SK-N-SH (cell line): Measurements from ENCODE around the gene ACOX2. TPM values are rescaled to one million over a fixed set of nuclear protein-coding genes. Genes with fewer than 3 reads are reported as not detected.
A peak's percentile ranks its signal among the peaks of the same experiment; 100 is the strongest.
"Not testable (repeated sequence)": the region's sequence is repeated elsewhere in the genome, so short reads cannot be mapped to it uniquely, and the experiment has no call there.

Experiments used
- CTCF ChIA-PET: fragments of 300-600, 350-600 bp; formaldehyde crosslinking; extraction: SDS; loops from one replicate; lab custom pipeline; 2021; lab: Yijun Ruan, JAX
- POLR2A ChIA-PET: fragments of 350-600 bp; sonication (Branson Sonifier 250); formaldehyde crosslinking; extraction: SDS; loops from one replicate; lab custom pipeline; 2020; ENCODE audit warnings: antibody characterized with exemption, inconsistent platforms; lab: Yijun Ruan, JAX
- DNase-seq: peaks from one replicate; pipeline ENCODE4 v3.0.0; 2012
- H2AFZ ChIP-seq: fragments of 200-600 bp; sonication (generic); 2 replicates; pipeline ENCODE4 v1.8.1; 2016; ENCODE audit warnings: antibody characterized with exemption, mild to moderate bottlenecking, low read depth
- H3F3A ChIP-seq: fragments of 200-600 bp; sonication (generic); replicated peaks from 2 replicates; pipeline ENCODE3; 2016; ENCODE audit warnings: antibody characterized with exemption, mild to moderate bottlenecking; ENCODE audit not compliant: insufficient read depth
- H3K27ac ChIP-seq, 2 experiments: fragments of 200-500 bp in 1 of 2; fragments of 200-600 bp in 1 of 2; sonication (Bioruptor generic) in 1 of 2; sonication (generic), shearing (Covaris generic) in 1 of 2; 2 replicates each; pipeline versions ENCODE4 v1.5.1 to v1.6.1; 2014 to 2016; ENCODE audit warnings: low read depth in 2 of 2, inconsistent platforms in 1 of 2, low read length in 1 of 2, mild to moderate bottlenecking in 1 of 2, mixed read lengths in 1 of 2
- H3K27me3 ChIP-seq: fragments of 200-600 bp; sonication (generic), shearing (Covaris generic); 2 replicates; pipeline ENCODE4 v1.6.1; 2016; ENCODE audit warnings: mixed run types; ENCODE audit not compliant: insufficient read depth
- H3K36me3 ChIP-seq, 2 experiments: fragments of 200-500 bp in 1 of 2; fragments of 200-600 bp in 1 of 2; sonication (Bioruptor generic) in 1 of 2; sonication (generic) in 1 of 2; replicated peaks in 1 of 2; 2 replicates each; pipeline versions ENCODE3 to v1.5.1; 2014 to 2016; ENCODE audit warnings: low read length in 1 of 2, mild to moderate bottlenecking in 1 of 2; ENCODE audit not compliant: insufficient read depth in 2 of 2, control insufficient read depth in 1 of 2
- H3K4me1 ChIP-seq, 2 experiments: fragments of 200-500 bp in 1 of 2; fragments of 200-600 bp in 1 of 2; sonication (Bioruptor generic) in 1 of 2; sonication (generic), shearing (Covaris generic) in 1 of 2; 2 replicates each; pipeline versions ENCODE4 v1.5.1 to v1.6.1; 2014 to 2016; ENCODE audit warnings: low read depth in 1 of 2, low read length in 1 of 2, mixed run types in 1 of 2; ENCODE audit not compliant: insufficient read depth in 2 of 2, control insufficient read depth in 1 of 2
- H3K4me2 ChIP-seq: fragments of 200-600 bp; sonication (generic), shearing (Covaris generic); 2 replicates; pipeline ENCODE4 v1.6.1; 2017; ENCODE audit warnings: mixed run types
- H3K4me3 ChIP-seq, 2 experiments: fragments of 200-500 bp in 1 of 2; fragments of 200-600 bp in 1 of 2; sonication (Bioruptor generic) in 1 of 2; sonication (generic), shearing (Covaris generic) in 1 of 2; 2 replicates each; pipeline versions ENCODE4 v1.5.1 to v1.8.1; 2014 to 2016; ENCODE audit warnings: low read depth in 2 of 2, inconsistent platforms in 1 of 2, low read length in 1 of 2, mild to moderate bottlenecking in 1 of 2, mixed read lengths in 1 of 2, moderate library complexity in 1 of 2
- H3K79me2 ChIP-seq: fragments of 200-600 bp; sonication (generic); 2 replicates; pipeline ENCODE4 v1.8.1; 2017; ENCODE audit warnings: mild to moderate bottlenecking; ENCODE audit not compliant: insufficient read depth
- H3K9ac ChIP-seq: fragments of 200-600 bp; sonication (generic); 2 replicates; pipeline ENCODE4 v1.6.1; 2017; ENCODE audit warnings: mixed run types
- H3K9me2 ChIP-seq: fragments of 200-600 bp; sonication (generic); 2 replicates; pipeline ENCODE4 v1.6.1; 2017; ENCODE audit warnings: mixed run types
- H3K9me3 ChIP-seq: fragments of 200-600 bp; sonication (generic); 2 replicates; pipeline ENCODE4 v1.6.1; 2017; ENCODE audit warnings: mixed run types, mild to moderate bottlenecking, moderate library complexity
- H4K20me1 ChIP-seq: fragments of 200-600 bp; sonication (generic); 2 replicates; pipeline ENCODE4 v1.6.1; 2017; ENCODE audit warnings: mild to moderate bottlenecking, mixed run types; ENCODE audit not compliant: insufficient read depth
- CHD2 ChIP-seq: fragments of 150-350 bp; IDR thresholded peaks from 2 replicates; pipeline ENCODE4 v1.6.1; 2018; ENCODE audit warnings: low read length; ENCODE audit not compliant: partially characterized antibody
- CTCF ChIP-seq: fragments of 200-600 bp; sonication (generic); IDR thresholded peaks from 2 replicates; pipeline ENCODE4 v1.6.1; 2017; ENCODE audit warnings: antibody characterized with exemption, mild to moderate bottlenecking, moderate library complexity
- EP300 ChIP-seq, 2 experiments: IDR thresholded peaks; 2 replicates each; pipeline versions ENCODE4 v1.4.0 to v1.6.1; 2012; ENCODE audit warnings: borderline replicate concordance in 1 of 2, low read depth in 1 of 2, low read length in 1 of 2
- FOSL2 ChIP-seq: IDR thresholded peaks from 2 replicates; pipeline ENCODE4 v1.4.0; 2012; ENCODE audit warnings: low read depth, mild to moderate bottlenecking, moderate library complexity, borderline replicate concordance
- FOXJ3 ChIP-seq: sonication (generic); formaldehyde crosslinking; IDR thresholded peaks from 2 replicates; pipeline ENCODE4 v1.5.1; 2020; ENCODE audit warnings: mild to moderate bottlenecking, missing genetic modification reagents
- POLR2AphosphoS5 ChIP-seq: IDR thresholded peaks from 2 replicates; pipeline ENCODE4 v1.6.1; 2012; ENCODE audit warnings: low read depth, low read length
- RCOR1 ChIP-seq: fragments of 150-350 bp; IDR thresholded peaks from 2 replicates; pipeline ENCODE4 v1.6.1; 2017; ENCODE audit warnings: antibody characterized with exemption, low read length
- RFX5 ChIP-seq: IDR thresholded peaks from 2 replicates; pipeline ENCODE4 v1.6.1; 2012; ENCODE audit warnings: mild to moderate bottlenecking, improper control_type of control experiment, low read length
- SMC3 ChIP-seq: IDR thresholded peaks from 2 replicates; pipeline ENCODE4 v1.6.1; 2012; ENCODE audit warnings: low read depth, low read length, improper control_type of control experiment
- TCF12 ChIP-seq: IDR thresholded peaks from 2 replicates; pipeline ENCODE4 v1.4.0; 2012
- TEAD4 ChIP-seq: IDR thresholded peaks from 2 replicates; pipeline ENCODE4 v1.4.0; 2012; ENCODE audit warnings: mild to moderate bottlenecking, borderline replicate concordance; ENCODE audit not compliant: insufficient read depth
- WGBS: methylation state at CpG from one replicate; pipeline ENCODE4 v1.1.6; 2017; ENCODE audit warnings: low lambda C conversion rate; 5-methylcytosine and 5-hydroxymethylcytosine counted together
- polyA plus RNA-seq, 3 experiments: library from polyadenylated mRNA; depleted of rRNA; stranded (reverse); fragments of >200 nt; gene quantifications; 2 replicates each; pipeline ENCODE4 v1.2.3, GENCODE V29; 2012
- TF ChIP-seq, protein P1 (sequence below): IDR thresholded peaks from 2 replicates; pipeline ENCODE4 v1.6.1; 2012; ENCODE audit warnings: mild to moderate bottlenecking, low read depth, low read length, moderate library complexity
- TF ChIP-seq, protein P2 (sequence below): fragments of 150-350 bp; IDR thresholded peaks from 2 replicates; pipeline ENCODE4 v1.6.1; 2016; ENCODE audit warnings: mild to moderate bottlenecking, low read depth, low read length

The ACOX2 gene
- polyA plus RNA-seq, 1 of the 3 experiments (the other 2 are of a cell fraction), result 9.0 TPM

GRCh38 chr3:58528629-58529028 is 8.4 kb downstream of the ACOX2 start (continued):
- TF ChIP-seq, protein P1, sequence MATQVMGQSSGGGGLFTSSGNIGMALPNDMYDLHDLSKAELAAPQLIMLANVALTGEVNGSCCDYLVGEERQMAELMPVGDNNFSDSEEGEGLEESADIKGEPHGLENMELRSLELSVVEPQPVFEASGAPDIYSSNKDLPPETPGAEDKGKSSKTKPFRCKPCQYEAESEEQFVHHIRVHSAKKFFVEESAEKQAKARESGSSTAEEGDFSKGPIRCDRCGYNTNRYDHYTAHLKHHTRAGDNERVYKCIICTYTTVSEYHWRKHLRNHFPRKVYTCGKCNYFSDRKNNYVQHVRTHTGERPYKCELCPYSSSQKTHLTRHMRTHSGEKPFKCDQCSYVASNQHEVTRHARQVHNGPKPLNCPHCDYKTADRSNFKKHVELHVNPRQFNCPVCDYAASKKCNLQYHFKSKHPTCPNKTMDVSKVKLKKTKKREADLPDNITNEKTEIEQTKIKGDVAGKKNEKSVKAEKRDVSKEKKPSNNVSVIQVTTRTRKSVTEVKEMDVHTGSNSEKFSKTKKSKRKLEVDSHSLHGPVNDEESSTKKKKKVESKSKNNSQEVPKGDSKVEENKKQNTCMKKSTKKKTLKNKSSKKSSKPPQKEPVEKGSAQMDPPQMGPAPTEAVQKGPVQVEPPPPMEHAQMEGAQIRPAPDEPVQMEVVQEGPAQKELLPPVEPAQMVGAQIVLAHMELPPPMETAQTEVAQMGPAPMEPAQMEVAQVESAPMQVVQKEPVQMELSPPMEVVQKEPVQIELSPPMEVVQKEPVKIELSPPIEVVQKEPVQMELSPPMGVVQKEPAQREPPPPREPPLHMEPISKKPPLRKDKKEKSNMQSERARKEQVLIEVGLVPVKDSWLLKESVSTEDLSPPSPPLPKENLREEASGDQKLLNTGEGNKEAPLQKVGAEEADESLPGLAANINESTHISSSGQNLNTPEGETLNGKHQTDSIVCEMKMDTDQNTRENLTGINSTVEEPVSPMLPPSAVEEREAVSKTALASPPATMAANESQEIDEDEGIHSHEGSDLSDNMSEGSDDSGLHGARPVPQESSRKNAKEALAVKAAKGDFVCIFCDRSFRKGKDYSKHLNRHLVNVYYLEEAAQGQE, result no peak
- TF ChIP-seq TCF12, result peak; percentile 32; the same call in 1 of the 2 replicates

DNA sequence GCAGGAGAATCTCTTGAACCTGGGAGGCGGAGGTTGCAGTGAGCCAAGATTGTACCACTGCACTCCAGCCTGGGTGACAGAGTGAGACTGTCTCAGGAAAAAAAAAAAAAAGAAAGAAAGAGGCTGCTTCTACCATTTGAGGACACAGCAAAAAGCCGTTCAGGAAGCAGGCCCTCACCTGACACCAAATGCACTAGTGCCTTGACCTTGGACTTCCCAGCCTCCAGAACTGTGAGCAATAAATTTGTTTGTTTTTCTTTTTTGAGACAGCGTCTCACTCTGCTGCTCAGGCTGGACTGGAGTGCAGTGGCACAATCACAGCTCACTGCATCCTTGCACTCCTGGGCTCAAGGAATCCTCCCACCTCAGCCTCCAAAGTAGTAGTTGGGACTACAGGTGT is 9.6 kb downstream of the ACOX2 start:
- H4K20me1 ChIP-seq, H3K27me3 ChIP-seq, H3K36me3 ChIP-seq, H3K9ac ChIP-seq, H3K4me3 ChIP-seq, H3K9me3 ChIP-seq, POLR2A ChIA-PET, DNase-seq, H3K9me2 ChIP-seq, H2AFZ ChIP-seq, H3K27ac ChIP-seq, H3K4me2 ChIP-seq, H3K79me2 ChIP-seq, H3F3A ChIP-seq: not testable (repeated sequence)
- CTCF ChIA-PET, result interaction anchor here (1.4 to 12.5 kb wide), 4 partner anchors 34 to 221 kb away, joined by 6 to 99 read pairs (median 16); partner anchors contain the start of genes HTD2, KCTD6 and RPP14
- 94% methylated on average over 3 of the region's 3 CpGs for WGBS
- peaks cover 19 to 23% of the 10 kb centered on the region in 2 experiments for H3K4me1 ChIP-seq

GRCh38 chr3:58526515-58526957 is 10.5 kb downstream of the ACOX2 start:
- Histone ChIP-seq H3K27me3 (no peaks in the 10 kb centered on the region), H3K9me2 (no peaks in the 10 kb centered on the region), H3K79me2 (no peaks in the 10 kb centered on the region), H3F3A (no peaks in the 10 kb centered on the region), H3K9ac (no peak overlapping the region), H3K27ac (0 out of 4 replicates have a peak overlapping the region, but pooled peaks of 1 of the 2 experiments have one; percentile 23), H3K9me3 (no peaks in the 10 kb centered on the region), H3K4me1 (peaks cover 19 to 23% of the 10 kb centered on the region in 2 experiments), H3K4me2 (no peak overlapping the region; the same call in 1 of the 2 replicates), H3K36me3 (no peaks in the 10 kb centered on the region), H2AFZ (no peak overlapping the region), H4K20me1 (no peaks in the 10 kb centered on the region), H3K4me3 (no peak overlapping the region)
- ChIA-PET POLR2A (no interaction called here), CTCF (interaction anchor here (1.4 to 12.5 kb wide), 2 partner anchors 33 to 220 kb away, joined by 6 to 99 read pairs; partner anchors contain the start of genes HTD2, KCTD6 and RPP14)
- 62% methylated on average over 6 of the region's 7 CpGs for WGBS
- DNase-seq, result no peak
- TF ChIP-seq CTCF, result no peak
- TF ChIP-seq EP300 (IDR thresholded peaks at IDR 0.05; ENCODE audit: borderline replicate concordance in 1 of 2, low read depth in 1 of 2, low read length in 1 of 2), result peak in 1 of 2 experiments; percentile 31; a peak in 1 of 4 replicates
- TF ChIP-seq TEAD4, result no peak
- TF ChIP-seq CHD2, result no peak
- no peak for TF ChIP-seq FOXJ3 (CRISPR knock-in tag)
- no peak for TF ChIP-seq SMC3
- TF ChIP-seq, protein P2, sequence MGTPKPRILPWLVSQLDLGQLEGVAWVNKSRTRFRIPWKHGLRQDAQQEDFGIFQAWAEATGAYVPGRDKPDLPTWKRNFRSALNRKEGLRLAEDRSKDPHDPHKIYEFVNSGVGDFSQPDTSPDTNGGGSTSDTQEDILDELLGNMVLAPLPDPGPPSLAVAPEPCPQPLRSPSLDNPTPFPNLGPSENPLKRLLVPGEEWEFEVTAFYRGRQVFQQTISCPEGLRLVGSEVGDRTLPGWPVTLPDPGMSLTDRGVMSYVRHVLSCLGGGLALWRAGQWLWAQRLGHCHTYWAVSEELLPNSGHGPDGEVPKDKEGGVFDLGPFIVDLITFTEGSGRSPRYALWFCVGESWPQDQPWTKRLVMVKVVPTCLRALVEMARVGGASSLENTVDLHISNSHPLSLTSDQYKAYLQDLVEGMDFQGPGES, result no peak
- TF ChIP-seq RCOR1, result no peak
- peak; percentile 41; the same call in 1 of the 2 replicates for TF ChIP-seq POLR2AphosphoS5
- TF ChIP-seq, protein P1, result no peak
- peak; percentile 89 for TF ChIP-seq FOSL2
- TF ChIP-seq TCF12, result peak; percentile 51; the same call in 1 of the 2 replicates
- no peak for TF ChIP-seq RFX5
